ENCODE results near the gene CLPTM1L. TPM values are rescaled to one million over a fixed set of nuclear protein-coding genes. Genes with fewer than 3 reads are reported as not detected.

The CLPTM1L gene
- total and polyA plus RNA-seq, 9 of the 15 experiments (the other 6 are each of a cell fraction or from before 2014, with no cell fraction given), result 3.5 to 217 (median 177) TPM

GRCh38 chr5:1316588-1317340 is 28.1 kb downstream of the CLPTM1L start (continued):
- TF ChIP-seq, protein P1, sequence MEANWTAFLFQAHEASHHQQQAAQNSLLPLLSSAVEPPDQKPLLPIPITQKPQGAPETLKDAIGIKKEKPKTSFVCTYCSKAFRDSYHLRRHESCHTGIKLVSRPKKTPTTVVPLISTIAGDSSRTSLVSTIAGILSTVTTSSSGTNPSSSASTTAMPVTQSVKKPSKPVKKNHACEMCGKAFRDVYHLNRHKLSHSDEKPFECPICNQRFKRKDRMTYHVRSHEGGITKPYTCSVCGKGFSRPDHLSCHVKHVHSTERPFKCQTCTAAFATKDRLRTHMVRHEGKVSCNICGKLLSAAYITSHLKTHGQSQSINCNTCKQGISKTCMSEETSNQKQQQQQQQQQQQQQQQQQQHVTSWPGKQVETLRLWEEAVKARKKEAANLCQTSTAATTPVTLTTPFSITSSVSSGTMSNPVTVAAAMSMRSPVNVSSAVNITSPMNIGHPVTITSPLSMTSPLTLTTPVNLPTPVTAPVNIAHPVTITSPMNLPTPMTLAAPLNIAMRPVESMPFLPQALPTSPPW (CRISPR knock-in tag; IDR thresholded peaks at IDR 0.05), result 0 out of 2 replicates have a peak, but pooled peaks have one; percentile 13
- TF ChIP-seq JUND (IDR thresholded peaks at IDR 0.05; ENCODE audit: borderline replicate concordance, low read depth, low read length), result no peak
- no peak for TF ChIP-seq JUND (tag; IDR thresholded peaks at IDR 0.05; ENCODE audit: borderline replicate concordance, low read depth, low read length)
- no peak for TF ChIP-seq GABPB1 (CRISPR knock-in tag; IDR thresholded peaks at IDR 0.05)
- TF ChIP-seq MAZ (CRISPR knock-in tag; conservative IDR thresholded peaks at IDR 0.05 in 1 of 2, IDR thresholded peaks at IDR 0.05 in 1 of 2), result 0 out of 4 replicates have a peak, but pooled peaks of 1 of the 2 experiments have one; percentile 5
- 0 out of 2 replicates have a peak, but pooled peaks have one; percentile 38 for TF ChIP-seq THRB (CRISPR knock-in tag; conservative IDR thresholded peaks at IDR 0.05)
- TF ChIP-seq SMAD1 (IDR thresholded peaks at IDR 0.05; ENCODE audit: low read depth, low read length, partially characterized antibody), result no peak
- TF ChIP-seq POLR2A (conservative IDR thresholded peaks at IDR 0.05), result peak; percentile 54; the same call in 1 of the 2 replicates
- TF ChIP-seq TCF7L2 (IDR thresholded peaks at IDR 0.05; ENCODE audit: low read depth, low read length), result no peak
- TF ChIP-seq SAFB (IDR thresholded peaks at IDR 0.05; ENCODE audit: borderline replicate concordance, low read depth, low read length), result no peak
- TF ChIP-seq, protein P2, sequence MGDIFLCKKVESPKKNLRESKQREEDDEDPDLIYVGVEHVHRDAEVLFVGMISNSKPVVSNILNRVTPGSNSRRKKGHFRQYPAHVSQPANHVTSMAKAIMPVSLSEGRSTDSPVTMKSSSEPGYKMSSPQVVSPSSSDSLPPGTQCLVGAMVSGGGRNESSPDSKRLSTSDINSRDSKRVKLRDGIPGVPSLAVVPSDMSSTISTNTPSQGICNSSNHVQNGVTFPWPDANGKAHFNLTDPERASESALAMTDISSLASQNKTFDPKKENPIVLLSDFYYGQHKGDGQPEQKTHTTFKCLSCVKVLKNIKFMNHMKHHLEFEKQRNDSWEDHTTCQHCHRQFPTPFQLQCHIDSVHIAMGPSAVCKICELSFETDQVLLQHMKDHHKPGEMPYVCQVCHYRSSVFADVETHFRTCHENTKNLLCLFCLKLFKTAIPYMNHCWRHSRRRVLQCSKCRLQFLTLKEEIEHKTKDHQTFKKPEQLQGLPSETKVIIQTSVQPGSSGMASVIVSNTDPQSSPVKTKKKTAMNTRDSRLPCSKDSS (IDR thresholded peaks at IDR 0.05; ENCODE audit: low read depth, partially characterized antibody), result no peak
- TF ChIP-seq SUPT5H (IDR thresholded peaks at IDR 0.05), result peak; percentile 54; the same call in 1 of the 2 replicates
- TF ChIP-seq SREBF1 (IDR thresholded peaks at IDR 0.05; ENCODE audit: borderline replicate concordance, low read depth, low read length), result no peak
- TF ChIP-seq ATF7 (IDR thresholded peaks at IDR 0.05), result 0 out of 2 replicates have a peak, but pooled peaks have one; percentile 5
- TF ChIP-seq, protein P3, sequence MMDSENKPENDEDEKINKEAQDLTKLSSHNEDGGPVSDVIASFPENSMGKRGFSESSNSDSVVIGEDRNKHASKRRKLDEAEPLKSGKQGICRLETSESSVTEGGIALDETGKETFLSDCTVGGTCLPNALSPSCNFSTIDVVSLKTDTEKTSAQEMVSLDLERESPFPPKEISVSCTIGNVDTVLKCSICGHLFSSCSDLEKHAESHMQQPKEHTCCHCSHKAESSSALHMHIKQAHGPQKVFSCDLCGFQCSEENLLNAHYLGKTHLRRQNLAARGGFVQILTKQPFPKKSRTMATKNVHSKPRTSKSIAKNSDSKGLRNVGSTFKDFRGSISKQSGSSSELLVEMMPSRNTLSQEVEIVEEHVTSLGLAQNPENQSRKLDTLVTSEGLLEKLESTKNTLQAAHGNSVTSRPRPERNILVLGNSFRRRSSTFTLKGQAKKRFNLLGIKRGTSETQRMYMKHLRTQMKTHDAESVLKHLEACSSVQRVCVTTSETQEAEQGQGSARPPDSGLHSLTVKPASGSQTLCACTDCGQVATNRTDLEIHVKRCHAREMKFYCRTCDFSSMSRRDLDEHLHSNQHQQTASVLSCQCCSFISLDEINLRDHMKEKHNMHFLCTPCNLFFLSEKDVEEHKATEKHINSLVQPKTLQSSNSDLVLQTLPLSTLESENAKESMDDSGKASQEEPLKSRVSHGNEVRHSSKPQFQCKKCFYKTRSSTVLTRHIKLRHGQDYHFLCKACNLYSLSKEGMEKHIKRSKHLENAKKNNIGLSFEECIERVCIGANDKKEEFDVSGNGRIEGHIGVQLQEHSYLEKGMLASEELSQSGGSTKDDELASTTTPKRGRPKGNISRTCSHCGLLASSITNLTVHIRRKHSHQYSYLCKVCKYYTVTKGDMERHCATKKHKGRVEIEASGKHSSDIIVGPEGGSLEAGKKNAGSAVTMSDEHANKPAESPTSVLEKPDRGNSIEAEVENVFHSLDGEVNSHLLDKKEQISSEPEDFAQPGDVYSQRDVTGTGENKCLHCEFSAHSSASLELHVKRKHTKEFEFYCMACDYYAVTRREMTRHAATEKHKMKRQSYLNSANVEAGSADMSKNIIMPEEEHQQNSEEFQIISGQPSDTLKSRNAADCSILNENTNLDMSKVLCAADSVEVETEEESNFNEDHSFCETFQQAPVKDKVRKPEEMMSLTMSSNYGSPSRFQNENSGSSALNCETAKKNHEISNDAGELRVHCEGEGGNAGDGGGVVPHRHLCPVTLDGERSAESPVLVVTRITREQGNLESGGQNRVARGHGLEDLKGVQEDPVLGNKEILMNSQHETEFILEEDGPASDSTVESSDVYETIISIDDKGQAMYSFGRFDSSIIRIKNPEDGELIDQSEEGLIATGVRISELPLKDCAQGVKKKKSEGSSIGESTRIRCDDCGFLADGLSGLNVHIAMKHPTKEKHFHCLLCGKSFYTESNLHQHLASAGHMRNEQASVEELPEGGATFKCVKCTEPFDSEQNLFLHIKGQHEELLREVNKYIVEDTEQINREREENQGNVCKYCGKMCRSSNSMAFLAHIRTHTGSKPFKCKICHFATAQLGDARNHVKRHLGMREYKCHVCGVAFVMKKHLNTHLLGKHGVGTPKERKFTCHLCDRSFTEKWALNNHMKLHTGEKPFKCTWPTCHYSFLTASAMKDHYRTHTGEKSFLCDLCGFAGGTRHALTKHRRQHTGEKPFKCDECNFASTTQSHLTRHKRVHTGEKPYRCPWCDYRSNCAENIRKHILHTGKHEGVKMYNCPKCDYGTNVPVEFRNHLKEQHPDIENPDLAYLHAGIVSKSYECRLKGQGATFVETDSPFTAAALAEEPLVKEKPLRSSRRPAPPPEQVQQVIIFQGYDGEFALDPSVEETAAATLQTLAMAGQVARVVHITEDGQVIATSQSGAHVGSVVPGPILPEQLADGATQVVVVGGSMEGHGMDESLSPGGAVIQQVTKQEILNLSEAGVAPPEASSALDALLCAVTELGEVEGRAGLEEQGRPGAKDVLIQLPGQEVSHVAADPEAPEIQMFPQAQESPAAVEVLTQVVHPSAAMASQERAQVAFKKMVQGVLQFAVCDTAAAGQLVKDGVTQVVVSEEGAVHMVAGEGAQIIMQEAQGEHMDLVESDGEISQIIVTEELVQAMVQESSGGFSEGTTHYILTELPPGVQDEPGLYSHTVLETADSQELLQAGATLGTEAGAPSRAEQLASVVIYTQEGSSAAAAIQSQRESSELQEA (IDR thresholded peaks at IDR 0.05; ENCODE audit: low read depth), result no peak

All from K562 (cell line).